ENCODE results near the gene CYTH1.

- TF ChIP-seq EZH2 (IDR thresholded peaks at IDR 0.05; ENCODE audit: insufficient read depth, poor library complexity, severe bottlenecking) (no peak), EZH2phosphoT487 (IDR thresholded peaks at IDR 0.05; ENCODE audit: insufficient read depth, low read depth) (no peak)
These were observed 16.9 kb upstream of the CYTH1 start for GRCh38 chr17:78798695-78799559.

All from GM23248 (cell line).